Breast epithelium (tissue), 3 donors: Measurements from ENCODE around the gene MAP10.

Experiments
- POLR2A ChIP-seq: fragments of 450-650 bp; IDR thresholded peaks from one replicate; pipeline ENCODE4 v1.6.1; 2016; ENCODE audit warnings: antibody characterized with exemption, mild to moderate bottlenecking, moderate library complexity
- POLR2AphosphoS5 ChIP-seq, 3 donors: sonication (generic); formaldehyde crosslinking; IDR thresholded peaks; one replicate each; pipeline ENCODE4 v1.6.1; 2017; ENCODE audit warnings: antibody characterized with exemption in 3 of 3
- TF ChIP-seq, protein P1 (sequence below), 3 donors: fragments of 450-650 bp; IDR thresholded peaks; one replicate each; pipeline ENCODE4 v1.5.1; 2016 to 2017; ENCODE audit warnings: antibody characterized with exemption in 3 of 3, mild to moderate bottlenecking in 3 of 3, moderate library complexity in 3 of 3

GRCh38 chr1:232834066-232834465, 28.9 kb downstream of the MAP10 start:
- TF ChIP-seq, protein P1, sequence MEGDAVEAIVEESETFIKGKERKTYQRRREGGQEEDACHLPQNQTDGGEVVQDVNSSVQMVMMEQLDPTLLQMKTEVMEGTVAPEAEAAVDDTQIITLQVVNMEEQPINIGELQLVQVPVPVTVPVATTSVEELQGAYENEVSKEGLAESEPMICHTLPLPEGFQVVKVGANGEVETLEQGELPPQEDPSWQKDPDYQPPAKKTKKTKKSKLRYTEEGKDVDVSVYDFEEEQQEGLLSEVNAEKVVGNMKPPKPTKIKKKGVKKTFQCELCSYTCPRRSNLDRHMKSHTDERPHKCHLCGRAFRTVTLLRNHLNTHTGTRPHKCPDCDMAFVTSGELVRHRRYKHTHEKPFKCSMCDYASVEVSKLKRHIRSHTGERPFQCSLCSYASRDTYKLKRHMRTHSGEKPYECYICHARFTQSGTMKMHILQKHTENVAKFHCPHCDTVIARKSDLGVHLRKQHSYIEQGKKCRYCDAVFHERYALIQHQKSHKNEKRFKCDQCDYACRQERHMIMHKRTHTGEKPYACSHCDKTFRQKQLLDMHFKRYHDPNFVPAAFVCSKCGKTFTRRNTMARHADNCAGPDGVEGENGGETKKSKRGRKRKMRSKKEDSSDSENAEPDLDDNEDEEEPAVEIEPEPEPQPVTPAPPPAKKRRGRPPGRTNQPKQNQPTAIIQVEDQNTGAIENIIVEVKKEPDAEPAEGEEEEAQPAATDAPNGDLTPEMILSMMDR (IDR thresholded peaks at IDR 0.05), result no peak
- TF ChIP-seq POLR2AphosphoS5 (IDR thresholded peaks at IDR 0.05), result no peak
- TF ChIP-seq POLR2A, result no peak
